GM19240 (cell line): ENCODE results near the gene AP5M1.
"Not testable (repeated sequence)": the region's sequence is repeated elsewhere in the genome, so short reads cannot be mapped to it uniquely, and the experiment has no call there.

Source experiments
- DNase-seq: peaks from one replicate; pipeline ENCODE4 v3.0.0; 2011; ENCODE audit warnings: low spot score; ENCODE audit not compliant: insufficient read length

The AP5M1 gene

GRCh38 chr14:57291692-57292647 lies 23.2 kb downstream of the AP5M1 start:
- no peak for DNase-seq

GRCh38 chr14:57293866-57294837 lies 25.4 kb downstream of the AP5M1 start:
- DNase-seq = no peak

GRCh38 chr14:57295239-57295638 lies 26.5 kb downstream of the AP5M1 start:
- no peak for DNase-seq

- DNase-seq = no peak
Observed at GRCh38 chr14:57297852-57298251, 29.1 kb downstream of the AP5M1 start.

GRCh38 chr14:57299511-57299910 lies 30.7 kb downstream of the AP5M1 start:
- no peak for DNase-seq

- DNase-seq = no peak
Observed at GRCh38 chr14:57302883-57303282, 34.1 kb downstream of the AP5M1 start.

- DNase-seq = no peak
Observed at GRCh38 chr14:57314396-57315089, 45.8 kb downstream of the AP5M1 start.

- peak; percentile 32 for DNase-seq
Observed at GRCh38 chr14:57317248-57317833, 48.6 kb downstream of the AP5M1 start.

- DNase-seq = no peak
Observed at GRCh38 chr14:57319636-57320192, 50.9 kb downstream of the AP5M1 start.

GRCh38 chr14:57323721-57324120 lies 55.0 kb downstream of the AP5M1 start:
- DNase-seq = no peak

GRCh38 chr14:57326253-57326652 lies 57.5 kb downstream of the AP5M1 start:
- peak; percentile 11 for DNase-seq

GRCh38 chr14:57329833-57330232 lies 61.1 kb downstream of the AP5M1 start:
- no peak for DNase-seq

GRCh38 chr14:57332475-57332874 lies 63.7 kb downstream of the AP5M1 start:
- DNase-seq = not testable (repeated sequence)

GRCh38 chr14:57333726-57334125 lies 65.0 kb downstream of the AP5M1 start:
- not testable (repeated sequence) for DNase-seq

GRCh38 chr14:57343545-57344297 lies 75.0 kb downstream of the AP5M1 start:
- DNase-seq = not testable (repeated sequence)

- no peak for DNase-seq
Observed at GRCh38 chr14:57345106-57345505, 76.3 kb downstream of the AP5M1 start.

- no peak for DNase-seq
Observed at GRCh38 chr14:57346741-57347140, 78.0 kb downstream of the AP5M1 start.
